Ishikawa (cell line): ENCODE results near the gene NEK9.

ENCODE experiments used
- CEBPB ChIP-seq: IDR thresholded peaks from 2 replicates; pipeline ENCODE4 v1.6.1; 2012
- CREB1 ChIP-seq: IDR thresholded peaks from 2 replicates; pipeline ENCODE4 v1.6.1; 2012; ENCODE audit warnings: low read depth
- EGR1 ChIP-seq: IDR thresholded peaks from 2 replicates; pipeline ENCODE4 v1.6.1; 2012
- EP300 ChIP-seq: IDR thresholded peaks from 2 replicates; pipeline ENCODE4 v1.6.1; 2012; ENCODE audit warnings: borderline replicate concordance
- FOXM1 ChIP-seq: IDR thresholded peaks from 2 replicates; pipeline ENCODE4 v1.6.1; 2012; ENCODE audit warnings: low read depth, borderline replicate concordance
- NFIC ChIP-seq: IDR thresholded peaks from 2 replicates; pipeline ENCODE4 v1.6.1; 2012
- RAD21 ChIP-seq: IDR thresholded peaks from 2 replicates; pipeline ENCODE4 v1.6.1; 2012; ENCODE audit warnings: low read depth
- TAF1 ChIP-seq: IDR thresholded peaks from 2 replicates; pipeline ENCODE4 v1.6.1; 2012; ENCODE audit warnings: low read depth, mild to moderate bottlenecking
- TCF12 ChIP-seq: IDR thresholded peaks from 2 replicates; pipeline ENCODE4 v1.6.1; 2012; ENCODE audit warnings: low read depth
- TEAD4 ChIP-seq: IDR thresholded peaks from 2 replicates; pipeline ENCODE4 v1.6.1; 2012
- YY1 ChIP-seq: IDR thresholded peaks from 2 replicates; pipeline ENCODE4 v1.6.1; 2012; ENCODE audit warnings: low read depth
- ZBTB7A ChIP-seq: IDR thresholded peaks from 2 replicates; pipeline ENCODE4 v1.6.1; 2012; ENCODE audit warnings: low read depth
- TF ChIP-seq, protein P1 (sequence below): IDR thresholded peaks from 2 replicates; pipeline ENCODE4 v1.6.1; 2012
- TF ChIP-seq, protein P2 (sequence below): IDR thresholded peaks from 2 replicates; pipeline ENCODE4 v1.6.1; 2012; ENCODE audit warnings: low read depth, mild to moderate bottlenecking
- TF ChIP-seq, protein P3 (sequence below): IDR thresholded peaks from 2 replicates; pipeline ENCODE4 v1.6.1; 2012

NEK9 gene

DNA sequence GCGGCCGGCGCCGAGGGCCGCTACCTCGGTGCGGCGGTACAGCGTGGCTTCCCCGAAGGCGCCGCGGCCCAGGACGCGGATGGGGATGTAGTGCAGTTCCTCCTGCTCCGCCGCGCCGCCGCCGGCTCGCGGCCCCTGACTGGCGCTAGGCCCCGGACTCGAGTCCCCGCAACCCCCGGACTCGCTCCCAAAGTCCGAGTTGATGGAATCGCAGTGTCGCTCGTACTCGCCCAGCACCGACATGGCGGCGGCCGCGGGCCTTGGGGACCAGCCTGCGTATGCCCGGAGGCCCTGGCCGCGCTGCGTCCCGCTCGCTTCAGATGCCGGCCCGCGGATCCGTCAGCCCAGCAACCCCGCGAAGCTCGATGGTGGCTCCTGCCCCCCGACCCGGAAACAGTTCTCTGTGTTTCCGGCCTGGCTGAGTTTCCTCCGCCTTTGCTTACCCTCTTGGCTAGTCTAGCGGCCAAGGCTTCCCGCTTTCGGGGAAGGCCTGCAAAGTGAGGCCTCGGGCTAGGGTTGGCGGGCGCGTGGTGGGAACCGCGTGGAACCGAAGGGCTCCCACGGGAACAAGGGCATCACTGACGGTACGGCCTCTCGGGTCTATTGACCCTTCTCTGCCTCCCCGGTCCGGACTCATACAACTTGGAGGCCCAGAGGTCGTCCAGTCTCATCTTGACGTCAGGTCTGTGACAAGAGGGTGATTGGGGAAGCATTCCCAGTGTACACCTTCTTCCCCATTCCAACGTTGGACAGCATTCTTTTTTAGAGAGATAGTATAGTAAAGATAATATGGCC is at the start of gene NEK9:
TSS of gene NEK9 (minus strand) at position 370 of the 795 bp plus-strand sequence. CDS start at position 243, 127 bp downstream.
- TF ChIP-seq EP300 (no peak), YY1 (peak; percentile 70; the same call in 1 of the 2 replicates), ZBTB7A (no peak), TEAD4 (peak; percentile 25; the same call in 1 of the 2 replicates), TCF12 (peak; percentile 40; the same call in 1 of the 2 replicates), CREB1 (0 out of 2 replicates have a peak, but pooled peaks have one; percentile 8), RAD21 (no peak), NFIC (peak; percentile 56), FOXM1 (no peak; the same call in 1 of the 2 replicates), TAF1 (peak; percentile 97), EGR1 (no peak), CEBPB (no peak)
- TF ChIP-seq, protein P1, sequence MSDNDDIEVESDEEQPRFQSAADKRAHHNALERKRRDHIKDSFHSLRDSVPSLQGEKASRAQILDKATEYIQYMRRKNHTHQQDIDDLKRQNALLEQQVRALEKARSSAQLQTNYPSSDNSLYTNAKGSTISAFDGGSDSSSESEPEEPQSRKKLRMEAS: peak; percentile 80
- TF ChIP-seq, protein P2, sequence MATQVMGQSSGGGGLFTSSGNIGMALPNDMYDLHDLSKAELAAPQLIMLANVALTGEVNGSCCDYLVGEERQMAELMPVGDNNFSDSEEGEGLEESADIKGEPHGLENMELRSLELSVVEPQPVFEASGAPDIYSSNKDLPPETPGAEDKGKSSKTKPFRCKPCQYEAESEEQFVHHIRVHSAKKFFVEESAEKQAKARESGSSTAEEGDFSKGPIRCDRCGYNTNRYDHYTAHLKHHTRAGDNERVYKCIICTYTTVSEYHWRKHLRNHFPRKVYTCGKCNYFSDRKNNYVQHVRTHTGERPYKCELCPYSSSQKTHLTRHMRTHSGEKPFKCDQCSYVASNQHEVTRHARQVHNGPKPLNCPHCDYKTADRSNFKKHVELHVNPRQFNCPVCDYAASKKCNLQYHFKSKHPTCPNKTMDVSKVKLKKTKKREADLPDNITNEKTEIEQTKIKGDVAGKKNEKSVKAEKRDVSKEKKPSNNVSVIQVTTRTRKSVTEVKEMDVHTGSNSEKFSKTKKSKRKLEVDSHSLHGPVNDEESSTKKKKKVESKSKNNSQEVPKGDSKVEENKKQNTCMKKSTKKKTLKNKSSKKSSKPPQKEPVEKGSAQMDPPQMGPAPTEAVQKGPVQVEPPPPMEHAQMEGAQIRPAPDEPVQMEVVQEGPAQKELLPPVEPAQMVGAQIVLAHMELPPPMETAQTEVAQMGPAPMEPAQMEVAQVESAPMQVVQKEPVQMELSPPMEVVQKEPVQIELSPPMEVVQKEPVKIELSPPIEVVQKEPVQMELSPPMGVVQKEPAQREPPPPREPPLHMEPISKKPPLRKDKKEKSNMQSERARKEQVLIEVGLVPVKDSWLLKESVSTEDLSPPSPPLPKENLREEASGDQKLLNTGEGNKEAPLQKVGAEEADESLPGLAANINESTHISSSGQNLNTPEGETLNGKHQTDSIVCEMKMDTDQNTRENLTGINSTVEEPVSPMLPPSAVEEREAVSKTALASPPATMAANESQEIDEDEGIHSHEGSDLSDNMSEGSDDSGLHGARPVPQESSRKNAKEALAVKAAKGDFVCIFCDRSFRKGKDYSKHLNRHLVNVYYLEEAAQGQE: no peak
- TF ChIP-seq, protein P3, sequence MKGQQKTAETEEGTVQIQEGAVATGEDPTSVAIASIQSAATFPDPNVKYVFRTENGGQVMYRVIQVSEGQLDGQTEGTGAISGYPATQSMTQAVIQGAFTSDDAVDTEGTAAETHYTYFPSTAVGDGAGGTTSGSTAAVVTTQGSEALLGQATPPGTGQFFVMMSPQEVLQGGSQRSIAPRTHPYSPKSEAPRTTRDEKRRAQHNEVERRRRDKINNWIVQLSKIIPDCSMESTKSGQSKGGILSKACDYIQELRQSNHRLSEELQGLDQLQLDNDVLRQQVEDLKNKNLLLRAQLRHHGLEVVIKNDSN: no peak

DNA sequence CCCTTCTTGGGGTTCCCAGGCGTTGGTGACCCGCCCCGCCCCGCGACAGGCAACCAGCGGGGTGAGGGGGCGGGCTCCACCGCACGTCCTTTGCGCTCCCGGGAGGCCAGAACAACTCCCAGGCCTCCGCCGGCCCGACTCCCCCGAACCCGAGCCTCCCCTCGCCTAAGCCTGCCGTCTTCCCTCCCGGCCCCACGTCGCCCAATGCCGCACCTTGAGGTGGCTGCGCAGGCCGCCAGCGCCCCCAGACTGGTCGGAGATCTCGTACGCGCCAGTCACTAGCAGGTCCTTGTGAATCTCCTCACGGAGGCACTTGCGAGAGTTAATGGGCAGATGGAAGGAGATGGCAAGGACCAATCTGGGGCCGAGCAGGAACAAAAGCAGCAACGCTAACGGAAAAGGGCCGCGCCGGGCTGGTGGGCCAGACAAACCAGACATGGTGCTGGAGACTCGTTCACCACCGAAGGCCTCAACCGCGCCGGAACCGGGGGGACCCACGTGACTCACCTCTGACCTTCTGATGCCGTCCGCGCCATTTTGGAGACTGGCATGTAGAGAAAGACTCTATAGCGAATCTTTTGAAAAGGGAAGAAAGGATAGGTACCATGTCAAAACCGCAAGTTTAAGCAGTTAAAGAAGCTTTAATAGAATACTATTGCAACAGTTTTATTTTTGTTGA is 49.4 kb upstream of the NEK9 start, which contains the start of gene TMED10:
TSS of gene TMED10 (minus strand) at position 471 of the 679 bp plus-strand sequence. CDS start at position 438, 33 bp downstream.
- peak; percentile 18; the same call in 1 of the 2 replicates for TF ChIP-seq EP300
- TF ChIP-seq, protein P2: no peak
- peak; percentile 100 for TF ChIP-seq YY1
- TF ChIP-seq TEAD4: no peak
- TF ChIP-seq, protein P1: peak; percentile 84
- TF ChIP-seq, protein P3: peak; percentile 99
- TF ChIP-seq FOXM1: no peak
- peak; percentile 95 for TF ChIP-seq EGR1
- TF ChIP-seq TCF12: peak; percentile 26; the same call in 1 of the 2 replicates
- TF ChIP-seq NFIC: no peak
- TF ChIP-seq CEBPB: no peak
- TF ChIP-seq RAD21: no peak
- TF ChIP-seq ZBTB7A: no peak
- peak; percentile 80 for TF ChIP-seq TAF1
- TF ChIP-seq CREB1: no peak; the same call in 1 of the 2 replicates

DNA sequence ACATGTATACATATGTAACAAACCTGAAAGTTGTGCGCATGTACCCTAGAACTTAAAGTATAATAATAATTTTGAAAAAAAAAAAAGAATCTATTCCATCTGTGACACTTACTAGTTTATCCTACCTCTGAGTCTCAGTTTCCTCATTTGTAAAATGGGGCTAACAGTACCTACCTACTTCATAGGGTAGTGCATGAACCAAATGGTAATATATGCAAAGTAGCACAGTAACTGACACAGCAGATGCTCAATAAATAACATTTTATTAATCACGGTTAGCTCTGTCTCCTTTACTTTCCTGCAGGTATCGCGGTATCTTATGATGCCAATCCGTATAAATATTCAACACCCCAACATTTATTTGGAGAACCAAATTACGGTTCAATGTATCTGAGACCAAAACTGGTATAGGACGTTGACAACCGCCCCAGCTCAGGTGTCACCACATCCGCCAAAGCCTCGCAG is 48.9 kb upstream of the NEK9 start:
- TF ChIP-seq, protein P1: no peak
- TF ChIP-seq, protein P3: no peak

DNA sequence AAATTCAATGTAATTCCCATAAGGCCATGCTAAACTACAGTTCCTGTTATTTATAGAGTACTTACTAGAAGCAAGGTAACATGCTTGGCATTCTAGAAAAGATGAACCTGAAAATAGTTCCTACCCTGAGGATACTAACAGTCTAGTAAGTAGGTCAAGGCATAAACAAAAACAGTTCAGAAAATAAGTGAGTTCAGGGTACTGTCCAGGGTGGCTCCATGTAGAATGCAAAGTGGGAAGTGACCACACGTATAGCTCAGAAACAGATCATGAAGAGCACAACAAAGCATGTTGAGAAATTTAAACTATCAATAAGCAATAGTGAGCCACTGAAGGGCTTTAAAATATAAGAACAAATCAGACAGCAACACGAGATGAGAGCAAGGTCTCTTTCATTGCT is 47.2 kb upstream of the NEK9 start:
- no peak for TF ChIP-seq RAD21
- TF ChIP-seq, protein P1: no peak
- no peak for TF ChIP-seq EP300
- no peak for TF ChIP-seq CREB1
- TF ChIP-seq CEBPB: no peak
- no peak for TF ChIP-seq TAF1
- TF ChIP-seq, protein P3: no peak
- TF ChIP-seq TEAD4: no peak
- TF ChIP-seq, protein P2: no peak
- no peak for TF ChIP-seq FOXM1
- TF ChIP-seq NFIC: no peak
- no peak for TF ChIP-seq EGR1
- no peak for TF ChIP-seq TCF12
- no peak for TF ChIP-seq ZBTB7A
- TF ChIP-seq YY1: no peak
